ENCODE data around the gene EPB41L1.

The EPB41L1 gene

DNA sequence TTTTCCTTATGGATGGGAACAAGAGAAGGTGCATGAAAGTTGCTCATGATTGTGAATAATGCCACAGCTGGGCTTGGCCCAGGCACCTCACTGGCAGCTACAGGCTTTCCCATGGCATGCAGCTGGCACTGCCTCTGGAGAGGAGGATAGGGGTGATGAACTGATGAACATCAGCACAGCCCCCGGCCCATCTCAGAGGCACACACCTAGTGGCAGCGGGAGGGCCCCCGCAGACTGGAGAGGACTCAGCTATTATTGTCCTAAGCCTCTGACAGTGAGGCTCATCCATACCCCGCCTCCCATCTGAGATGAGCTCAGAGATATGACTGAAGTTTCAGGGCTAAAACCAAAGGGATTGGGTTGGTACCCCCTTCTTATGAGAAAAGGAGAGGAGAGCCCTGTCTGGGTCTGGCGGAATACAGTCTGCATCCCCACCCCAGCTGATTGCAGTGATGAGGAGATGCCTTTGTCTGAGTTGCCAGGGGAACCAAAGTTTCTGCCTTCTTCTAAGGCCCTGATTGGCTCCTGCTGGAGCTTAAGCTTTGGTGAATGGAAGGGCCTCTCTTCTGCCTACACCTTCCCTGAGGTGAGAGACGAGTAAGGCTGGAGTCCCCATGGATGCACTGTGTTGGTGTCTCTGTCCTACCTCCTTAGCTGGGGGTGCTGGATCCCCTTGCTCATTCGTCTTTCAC lies 27.6 kb upstream of the EPB41L1 start:
- Histone ChIP-seq H3K36me3 (no peaks in the 10 kb centered on the region), H3K27ac (no peak overlapping the region), H3K4me3 (ENCODE audit: low read depth, low read length) (no peak overlapping the region), H3K27me3 (ENCODE audit: insufficient read depth, low read depth, severe bottlenecking) (no peaks in the 10 kb centered on the region), H3K9me3 (ENCODE audit: severe bottlenecking) (no peaks in the 10 kb centered on the region)
- TF ChIP-seq CTCF (IDR thresholded peaks at IDR 0.05; ENCODE audit: low read depth, low read length), result no peak
- no peak for DNase-seq

- H3K36me3 ChIP-seq, result no peaks in the 10 kb centered on the region
- H3K9me3 ChIP-seq (ENCODE audit: severe bottlenecking), result no peaks in the 10 kb centered on the region
- no peak overlapping the region for H3K4me3 ChIP-seq (ENCODE audit: low read depth, low read length)
- DNase-seq, result no peak
- no peak overlapping the region for H3K27ac ChIP-seq
- TF ChIP-seq CTCF (IDR thresholded peaks at IDR 0.05; ENCODE audit: low read depth, low read length), result no peak
- H3K27me3 ChIP-seq (ENCODE audit: insufficient read depth, low read depth, severe bottlenecking), result no peaks in the 10 kb centered on the region
Measured at GRCh38 chr20:36128463-36129159, 25.9 kb upstream of the EPB41L1 start.

DNA sequence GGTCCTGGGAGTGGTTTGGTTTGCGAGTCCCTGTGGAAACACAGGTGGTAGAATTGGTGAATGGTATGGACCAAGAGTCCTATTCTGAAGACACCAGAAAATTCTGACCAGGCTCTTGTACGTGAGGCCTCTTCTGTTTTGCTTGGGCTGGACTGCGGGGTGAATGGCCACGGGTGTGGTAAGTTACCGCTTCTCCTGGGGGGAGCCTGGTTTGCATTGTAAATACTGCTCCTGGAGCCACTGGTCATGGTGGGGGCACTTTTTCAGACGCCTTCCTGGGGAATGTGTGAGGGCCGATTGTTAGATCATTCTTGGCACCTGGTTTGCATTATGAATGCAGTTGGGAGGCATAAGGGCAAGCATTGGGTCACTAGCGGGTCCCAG lies 25.4 kb upstream of the EPB41L1 start:
- Histone ChIP-seq H3K36me3 (no peaks in the 10 kb centered on the region), H3K9me3 (ENCODE audit: severe bottlenecking) (no peaks in the 10 kb centered on the region), H3K27me3 (ENCODE audit: insufficient read depth, low read depth, severe bottlenecking) (no peaks in the 10 kb centered on the region), H3K4me3 (ENCODE audit: low read depth, low read length) (no peak overlapping the region), H3K27ac (no peak overlapping the region)
- DNase-seq, result no peak
- TF ChIP-seq CTCF (IDR thresholded peaks at IDR 0.05; ENCODE audit: low read depth, low read length), result no peak

DNA sequence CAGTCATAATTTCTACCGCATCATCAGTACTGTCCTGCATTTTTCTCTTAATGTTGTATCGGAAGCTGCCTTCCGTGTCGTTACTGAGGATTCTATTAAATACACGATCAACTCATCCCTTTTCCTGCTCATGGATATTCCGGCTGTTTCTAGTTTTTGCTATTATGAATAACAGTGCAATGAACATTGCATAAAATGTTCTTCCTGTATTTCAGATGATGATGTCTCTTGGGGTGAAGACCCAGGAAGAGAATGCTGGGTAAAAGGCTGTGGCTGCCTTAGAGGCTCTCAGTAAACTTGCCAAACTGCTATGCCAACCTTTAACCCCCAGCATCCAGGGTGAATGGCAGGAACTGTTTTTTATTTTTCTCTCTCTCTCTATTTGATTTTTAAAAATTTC lies 24.1 kb upstream of the EPB41L1 start:
- H3K27me3 ChIP-seq (ENCODE audit: insufficient read depth, low read depth, severe bottlenecking), result no peaks in the 10 kb centered on the region
- DNase-seq, result no peak
- no peak overlapping the region for H3K4me3 ChIP-seq (ENCODE audit: low read depth, low read length)
- H3K36me3 ChIP-seq, result no peaks in the 10 kb centered on the region
- no peaks in the 10 kb centered on the region for H3K9me3 ChIP-seq (ENCODE audit: severe bottlenecking)
- no peak for TF ChIP-seq CTCF (IDR thresholded peaks at IDR 0.05; ENCODE audit: low read depth, low read length)
- no peak overlapping the region for H3K27ac ChIP-seq

DNA sequence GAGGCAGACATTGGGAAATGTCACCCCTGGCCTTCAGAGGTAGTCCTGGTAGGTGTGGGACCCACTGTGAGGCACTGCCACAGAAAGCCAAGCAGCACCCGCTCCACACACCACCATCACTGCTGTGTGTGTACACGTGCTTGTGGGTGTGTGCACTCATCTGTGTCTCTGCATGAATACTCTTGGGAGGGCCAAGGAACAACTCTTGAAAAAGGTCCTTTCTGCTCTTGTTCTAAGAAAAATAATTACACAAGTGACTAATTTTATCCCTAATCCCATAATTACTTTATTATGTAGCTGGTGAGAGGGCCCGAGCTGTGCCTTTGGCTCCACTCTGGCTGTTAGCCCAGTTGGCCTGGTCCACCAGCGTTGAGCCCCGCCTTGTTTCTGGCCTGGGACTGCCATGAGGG lies 21.7 kb upstream of the EPB41L1 start:
- Histone ChIP-seq H3K4me3 (ENCODE audit: low read depth, low read length) (no peak overlapping the region), H3K9me3 (ENCODE audit: severe bottlenecking) (no peaks in the 10 kb centered on the region), H3K36me3 (no peaks in the 10 kb centered on the region), H3K27me3 (ENCODE audit: insufficient read depth, low read depth, severe bottlenecking) (no peaks in the 10 kb centered on the region), H3K27ac (no peak overlapping the region)
- TF ChIP-seq CTCF (IDR thresholded peaks at IDR 0.05; ENCODE audit: low read depth, low read length), result no peak
- DNase-seq, result no peak
